ENCODE data around the gene SERGEF. TPM values are rescaled to one million over a fixed set of nuclear protein-coding genes. Genes with fewer than 3 reads are reported as not detected.

Gene SERGEF
- polyA plus RNA-seq, 1 experiment, result 18.1 TPM

DNA sequence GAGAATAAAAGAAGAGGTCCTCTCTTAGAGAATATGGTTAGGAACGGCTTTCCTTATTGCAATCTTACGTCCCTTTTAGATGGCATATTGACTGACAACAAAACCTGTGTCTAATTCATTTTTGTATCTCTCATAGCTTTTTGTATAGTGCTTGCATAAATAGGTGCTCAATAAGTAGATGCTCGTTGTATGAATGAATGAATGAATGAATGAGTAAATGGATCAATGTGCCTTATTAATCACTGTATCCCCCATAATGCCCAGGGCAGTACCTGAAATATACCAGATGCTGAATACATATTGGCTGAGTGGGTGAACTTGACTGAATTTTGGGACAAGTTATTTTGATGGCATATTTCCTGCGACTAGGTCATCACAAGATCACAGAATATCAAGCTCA lies 97.9 kb downstream of the SERGEF start:
- Histone ChIP-seq H3K27me3 (ENCODE audit: control insufficient read depth, insufficient read depth, low read length) (no peaks in the 10 kb centered on the region), H3K4me3 (ENCODE audit: low read depth, low read length) (no peak overlapping the region), H3K9me3 (ENCODE audit: control insufficient read depth, insufficient read depth, low read length) (no peaks in the 10 kb centered on the region), H3K27ac (ENCODE audit: low read depth, low read length) (no peak overlapping the region)
- POLR2A ChIA-PET, result no interaction called here
- CTCF ChIA-PET, result interaction anchor here (0.6 to 1.4 kb wide), 3 partner anchors 54 to 184 kb away, joined by 3 to 5 read pairs (median 3); no protein-coding TSS in a partner anchor
- DNase-seq (ENCODE audit: low read depth, low spot score), result no peak
- TF ChIP-seq, protein P1, sequence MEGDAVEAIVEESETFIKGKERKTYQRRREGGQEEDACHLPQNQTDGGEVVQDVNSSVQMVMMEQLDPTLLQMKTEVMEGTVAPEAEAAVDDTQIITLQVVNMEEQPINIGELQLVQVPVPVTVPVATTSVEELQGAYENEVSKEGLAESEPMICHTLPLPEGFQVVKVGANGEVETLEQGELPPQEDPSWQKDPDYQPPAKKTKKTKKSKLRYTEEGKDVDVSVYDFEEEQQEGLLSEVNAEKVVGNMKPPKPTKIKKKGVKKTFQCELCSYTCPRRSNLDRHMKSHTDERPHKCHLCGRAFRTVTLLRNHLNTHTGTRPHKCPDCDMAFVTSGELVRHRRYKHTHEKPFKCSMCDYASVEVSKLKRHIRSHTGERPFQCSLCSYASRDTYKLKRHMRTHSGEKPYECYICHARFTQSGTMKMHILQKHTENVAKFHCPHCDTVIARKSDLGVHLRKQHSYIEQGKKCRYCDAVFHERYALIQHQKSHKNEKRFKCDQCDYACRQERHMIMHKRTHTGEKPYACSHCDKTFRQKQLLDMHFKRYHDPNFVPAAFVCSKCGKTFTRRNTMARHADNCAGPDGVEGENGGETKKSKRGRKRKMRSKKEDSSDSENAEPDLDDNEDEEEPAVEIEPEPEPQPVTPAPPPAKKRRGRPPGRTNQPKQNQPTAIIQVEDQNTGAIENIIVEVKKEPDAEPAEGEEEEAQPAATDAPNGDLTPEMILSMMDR (IDR thresholded peaks at IDR 0.05; ENCODE audit: low read depth, low read length), result no peak

DNA sequence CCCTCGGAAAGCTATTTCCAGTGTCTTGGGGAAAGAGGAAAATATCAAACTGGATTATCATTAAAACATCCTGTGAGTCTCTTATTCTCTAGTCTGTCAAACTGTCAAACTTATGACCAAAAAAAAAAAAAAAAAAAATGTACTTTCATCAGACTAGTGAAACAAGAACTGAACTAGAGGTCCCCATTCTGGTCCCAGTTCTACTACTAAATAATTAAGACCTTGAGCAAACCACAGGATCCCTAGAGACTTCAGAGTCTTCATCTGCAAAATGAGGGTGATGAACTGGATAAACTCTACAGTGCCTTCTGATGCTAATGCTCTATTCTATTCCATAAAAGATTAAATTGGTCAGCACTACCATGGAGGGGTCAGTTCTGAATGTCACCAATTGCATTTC lies 105.8 kb downstream of the SERGEF start:
- POLR2A ChIA-PET, result no interaction called here
- TF ChIP-seq, protein P1 (IDR thresholded peaks at IDR 0.05; ENCODE audit: low read depth, low read length), result no peak
- Histone ChIP-seq H3K27me3 (ENCODE audit: control insufficient read depth, insufficient read depth, low read length) (no peaks in the 10 kb centered on the region), H3K27ac (ENCODE audit: low read depth, low read length) (no peak overlapping the region), H3K4me3 (ENCODE audit: low read depth, low read length) (no peak overlapping the region), H3K9me3 (ENCODE audit: control insufficient read depth, insufficient read depth, low read length) (no peaks in the 10 kb centered on the region)
- CTCF ChIA-PET, result no interaction called here
- no peak for DNase-seq (ENCODE audit: low read depth, low spot score)

DNA sequence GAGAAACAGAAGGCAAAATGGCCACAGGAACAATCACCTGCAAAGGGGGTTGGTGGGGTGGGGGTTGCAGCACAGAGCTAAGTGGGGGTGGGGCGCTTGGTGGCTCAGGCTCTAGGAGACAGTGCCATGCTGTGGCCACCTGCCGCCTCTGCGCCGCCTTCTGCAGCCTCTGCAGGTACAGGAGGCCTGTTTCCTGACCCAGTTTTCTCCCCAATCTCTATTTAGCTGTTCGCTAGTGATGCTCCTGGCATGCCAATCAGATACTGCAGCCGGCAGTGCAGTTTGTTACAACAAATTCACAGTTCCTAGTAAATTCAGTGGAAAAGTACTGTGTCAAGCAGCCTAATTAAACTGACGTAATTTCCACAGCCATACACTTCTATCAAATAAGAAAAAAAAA lies 106.4 kb downstream of the SERGEF start:
- H3K9me3 ChIP-seq (ENCODE audit: control insufficient read depth, insufficient read depth, low read length), result no peaks in the 10 kb centered on the region
- TF ChIP-seq, protein P1 (IDR thresholded peaks at IDR 0.05; ENCODE audit: low read depth, low read length), result no peak
- H3K4me3 ChIP-seq (ENCODE audit: low read depth, low read length), result no peak overlapping the region
- POLR2A ChIA-PET, result no interaction called here
- H3K27ac ChIP-seq (ENCODE audit: low read depth, low read length), result no peak overlapping the region
- CTCF ChIA-PET, result interaction anchor here (0.6 to 1.7 kb wide), 2 partner anchors 175 to 828 kb away, joined by 5 to 6 read pairs; no protein-coding TSS in a partner anchor
- no peaks in the 10 kb centered on the region for H3K27me3 ChIP-seq (ENCODE audit: control insufficient read depth, insufficient read depth, low read length)
- DNase-seq (ENCODE audit: low read depth, low spot score), result no peak

DNA sequence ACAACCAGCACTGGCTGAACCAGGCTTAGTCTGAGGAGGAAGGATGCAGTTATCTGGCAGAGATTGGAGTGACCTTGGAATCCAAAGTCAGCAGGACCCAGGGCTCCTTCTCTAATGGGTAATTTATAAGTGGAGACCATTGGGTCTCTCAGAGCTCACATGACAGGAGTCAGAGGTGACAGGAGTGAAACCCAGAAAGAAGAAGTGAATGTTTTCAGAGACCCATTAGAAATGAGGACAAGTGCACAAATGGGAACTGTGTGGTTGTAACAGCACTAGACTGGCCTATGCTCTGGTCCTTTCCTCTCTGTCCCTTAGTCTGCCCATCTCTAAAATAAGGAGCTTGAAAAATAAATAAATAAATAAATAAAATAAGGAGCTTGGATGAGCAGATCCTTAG lies 107.4 kb downstream of the SERGEF start:
- TF ChIP-seq, protein P1 (IDR thresholded peaks at IDR 0.05; ENCODE audit: low read depth, low read length), result no peak
- POLR2A ChIA-PET, result no interaction called here
- CTCF ChIA-PET, result interaction anchor here (1.7 kb wide), 1 partner anchor 174 kb away, joined by 6 read pairs; no protein-coding TSS in a partner anchor

DNA sequence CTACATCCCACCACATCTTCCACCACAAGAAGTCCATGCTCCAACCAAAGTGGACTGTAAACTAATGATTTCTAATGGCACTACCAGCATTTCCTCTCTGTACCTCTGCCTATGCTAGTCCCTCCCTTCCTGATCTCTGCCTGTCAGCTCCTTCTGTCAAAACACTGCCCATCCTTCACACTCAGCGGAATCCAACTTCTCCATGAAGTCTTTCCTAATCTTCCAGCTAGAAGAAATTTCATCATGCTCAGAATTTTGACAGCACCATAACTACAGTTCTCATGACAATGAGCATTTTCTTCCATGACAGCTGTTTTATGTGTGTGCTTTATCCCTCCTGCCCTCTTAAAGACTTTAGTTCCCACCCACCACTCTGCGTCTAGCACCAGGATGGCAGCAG lies 111.4 kb downstream of the SERGEF start:
- Histone ChIP-seq H3K27ac (ENCODE audit: low read depth, low read length) (no peak overlapping the region), H3K9me3 (ENCODE audit: control insufficient read depth, insufficient read depth, low read length) (no peaks in the 10 kb centered on the region), H3K4me3 (ENCODE audit: low read depth, low read length) (no peak overlapping the region), H3K27me3 (ENCODE audit: control insufficient read depth, insufficient read depth, low read length) (no peaks in the 10 kb centered on the region)
- no peak for DNase-seq (ENCODE audit: low read depth, low spot score)
- ChIA-PET POLR2A (no interaction called here), CTCF (interaction anchor here (0.5 to 1.0 kb wide), 2 partner anchors 77 to 367 kb away, joined by 3 read pairs; no protein-coding TSS in a partner anchor)
- TF ChIP-seq, protein P1 (IDR thresholded peaks at IDR 0.05; ENCODE audit: low read depth, low read length), result no peak

More for the DNA sequence above, 107.4 kb downstream of the SERGEF start:
- H3K27ac ChIP-seq (ENCODE audit: low read depth, low read length), result no peak overlapping the region
- no peak overlapping the region for H3K4me3 ChIP-seq (ENCODE audit: low read depth, low read length)
- H3K9me3 ChIP-seq (ENCODE audit: control insufficient read depth, insufficient read depth, low read length), result no peaks in the 10 kb centered on the region
- H3K27me3 ChIP-seq (ENCODE audit: control insufficient read depth, insufficient read depth, low read length), result no peaks in the 10 kb centered on the region
- no peak for DNase-seq (ENCODE audit: low read depth, low spot score)

All from AG04450 (cell line).